ENCODE results near the gene PRR20G.

PRR20G gene

GRCh38 chr3:127325629-127325961 lies 37.7 kb upstream of the PRR20G start:
- Histone ChIP-seq H3K27ac (ENCODE audit: extremely low read depth, low read depth, low read length) (no peak overlapping the region), H3K4me3 (ENCODE audit: low read depth, low read length) (no peak overlapping the region), H3K36me3 (ENCODE audit: control insufficient read depth in 2 of 2, insufficient read depth in 1 of 2, low read length in 2 of 2) (no peaks in the 10 kb centered on the region), H3K4me1 (ENCODE audit: control insufficient read depth, insufficient read depth, low read length) (no peaks in the 10 kb centered on the region), H3K9me3 (ENCODE audit: control insufficient read depth, insufficient read depth, low read depth, low read length) (no peaks in the 10 kb centered on the region)
- CTCF ChIA-PET = no interaction called here
- POLR2A ChIA-PET = no interaction called here
- TF ChIP-seq ZNF585B (tag by site-specific recombination; IDR thresholded peaks at IDR 0.05) (no peak), AEBP2 (tag by site-specific recombination; IDR thresholded peaks at IDR 0.05; ENCODE audit: borderline replicate concordance) (no peak), ZNF266 (tag by site-specific recombination; IDR thresholded peaks at IDR 0.05; ENCODE audit: low read depth) (no peak), ZXDB (tag by site-specific recombination; IDR thresholded peaks at IDR 0.05) (no peak), TRIM28 (IDR thresholded peaks at IDR 0.05; ENCODE audit: borderline replicate concordance, low read length) (no peak), ZBTB10 (tag by site-specific recombination; IDR thresholded peaks at IDR 0.05) (no peak), GLIS2 (tag by site-specific recombination; IDR thresholded peaks at IDR 0.05) (no peak), ZNF514 (tag by site-specific recombination; IDR thresholded peaks at IDR 0.05) (no peak), ZSCAN23 (tag by site-specific recombination; IDR thresholded peaks at IDR 0.05) (no peak), ZNF302 (tag by site-specific recombination; IDR thresholded peaks at IDR 0.05; ENCODE audit: low read depth) (no peak), ZNF366 (tag by site-specific recombination; conservative IDR thresholded peaks at IDR 0.05) (no peak), ZNF174 (tag by site-specific recombination; IDR thresholded peaks at IDR 0.05) (no peak), ZNF416 (tag by site-specific recombination; IDR thresholded peaks at IDR 0.05) (no peak), ZNF239 (tag by site-specific recombination; IDR thresholded peaks at IDR 0.05) (no peak)
- TF ChIP-seq, protein P1, sequence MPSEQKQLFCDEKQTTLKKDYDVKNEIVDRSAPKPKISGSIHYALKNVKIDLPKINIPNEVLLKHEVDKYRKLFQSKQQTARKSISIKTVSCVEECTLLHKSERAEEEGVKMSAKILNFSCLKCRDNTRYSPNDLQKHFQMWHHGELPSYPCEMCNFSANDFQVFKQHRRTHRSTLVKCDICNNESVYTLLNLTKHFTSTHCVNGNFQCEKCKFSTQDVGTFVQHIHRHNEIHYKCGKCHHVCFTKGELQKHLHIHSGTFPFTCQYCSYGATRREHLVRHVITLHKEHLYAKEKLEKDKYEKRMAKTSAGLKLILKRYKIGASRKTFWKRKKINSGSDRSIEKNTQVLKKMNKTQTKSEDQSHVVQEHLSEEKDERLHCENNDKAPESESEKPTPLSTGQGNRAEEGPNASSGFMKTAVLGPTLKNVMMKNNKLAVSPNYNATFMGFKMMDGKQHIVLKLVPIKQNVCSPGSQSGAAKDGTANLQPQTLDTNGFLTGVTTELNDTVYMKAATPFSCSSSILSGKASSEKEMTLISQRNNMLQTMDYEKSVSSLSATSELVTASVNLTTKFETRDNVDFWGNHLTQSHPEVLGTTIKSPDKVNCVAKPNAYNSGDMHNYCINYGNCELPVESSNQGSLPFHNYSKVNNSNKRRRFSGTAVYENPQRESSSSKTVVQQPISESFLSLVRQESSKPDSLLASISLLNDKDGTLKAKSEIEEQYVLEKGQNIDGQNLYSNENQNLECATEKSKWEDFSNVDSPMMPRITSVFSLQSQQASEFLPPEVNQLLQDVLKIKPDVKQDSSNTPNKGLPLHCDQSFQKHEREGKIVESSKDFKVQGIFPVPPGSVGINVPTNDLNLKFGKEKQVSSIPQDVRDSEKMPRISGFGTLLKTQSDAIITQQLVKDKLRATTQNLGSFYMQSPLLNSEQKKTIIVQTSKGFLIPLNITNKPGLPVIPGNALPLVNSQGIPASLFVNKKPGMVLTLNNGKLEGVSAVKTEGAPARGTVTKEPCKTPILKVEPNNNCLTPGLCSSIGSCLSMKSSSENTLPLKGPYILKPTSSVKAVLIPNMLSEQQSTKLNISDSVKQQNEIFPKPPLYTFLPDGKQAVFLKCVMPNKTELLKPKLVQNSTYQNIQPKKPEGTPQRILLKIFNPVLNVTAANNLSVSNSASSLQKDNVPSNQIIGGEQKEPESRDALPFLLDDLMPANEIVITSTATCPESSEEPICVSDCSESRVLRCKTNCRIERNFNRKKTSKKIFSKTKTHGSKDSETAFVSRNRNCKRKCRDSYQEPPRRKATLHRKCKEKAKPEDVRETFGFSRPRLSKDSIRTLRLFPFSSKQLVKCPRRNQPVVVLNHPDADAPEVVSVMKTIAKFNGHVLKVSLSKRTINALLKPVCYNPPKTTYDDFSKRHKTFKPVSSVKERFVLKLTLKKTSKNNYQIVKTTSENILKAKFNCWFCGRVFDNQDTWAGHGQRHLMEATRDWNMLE (tag by site-specific recombination; conservative IDR thresholded peaks at IDR 0.05; ENCODE audit: low read depth) = no peak
- TF ChIP-seq, protein P2, sequence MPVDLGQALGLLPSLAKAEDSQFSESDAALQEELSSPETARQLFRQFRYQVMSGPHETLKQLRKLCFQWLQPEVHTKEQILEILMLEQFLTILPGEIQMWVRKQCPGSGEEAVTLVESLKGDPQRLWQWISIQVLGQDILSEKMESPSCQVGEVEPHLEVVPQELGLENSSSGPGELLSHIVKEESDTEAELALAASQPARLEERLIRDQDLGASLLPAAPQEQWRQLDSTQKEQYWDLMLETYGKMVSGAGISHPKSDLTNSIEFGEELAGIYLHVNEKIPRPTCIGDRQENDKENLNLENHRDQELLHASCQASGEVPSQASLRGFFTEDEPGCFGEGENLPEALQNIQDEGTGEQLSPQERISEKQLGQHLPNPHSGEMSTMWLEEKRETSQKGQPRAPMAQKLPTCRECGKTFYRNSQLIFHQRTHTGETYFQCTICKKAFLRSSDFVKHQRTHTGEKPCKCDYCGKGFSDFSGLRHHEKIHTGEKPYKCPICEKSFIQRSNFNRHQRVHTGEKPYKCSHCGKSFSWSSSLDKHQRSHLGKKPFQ (tag by site-specific recombination; IDR thresholded peaks at IDR 0.05) = no peak
- TF ChIP-seq, protein P3, sequence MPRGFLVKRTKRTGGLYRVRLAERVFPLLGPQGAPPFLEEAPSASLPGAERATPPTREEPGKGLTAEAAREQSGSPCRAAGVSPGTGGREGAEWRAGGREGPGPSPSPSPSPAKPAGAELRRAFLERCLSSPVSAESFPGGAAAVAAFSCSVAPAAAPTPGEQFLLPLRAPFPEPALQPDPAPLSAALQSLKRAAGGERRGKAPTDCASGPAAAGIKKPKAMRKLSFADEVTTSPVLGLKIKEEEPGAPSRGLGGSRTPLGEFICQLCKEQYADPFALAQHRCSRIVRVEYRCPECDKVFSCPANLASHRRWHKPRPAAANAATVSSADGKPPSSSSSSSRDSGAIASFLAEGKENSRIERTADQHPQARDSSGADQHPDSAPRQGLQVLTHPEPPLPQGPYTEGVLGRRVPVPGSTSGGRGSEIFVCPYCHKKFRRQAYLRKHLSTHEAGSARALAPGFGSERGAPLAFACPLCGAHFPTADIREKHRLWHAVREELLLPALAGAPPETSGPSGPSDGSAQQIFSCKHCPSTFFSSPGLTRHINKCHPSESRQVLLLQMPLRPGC (tag by site-specific recombination; IDR thresholded peaks at IDR 0.05) = no peak
